Femur (tissue), 1 donor: ENCODE data around the gene TRAK1.

Source experiments
- DNase-seq: peaks from one replicate; pipeline ENCODE4 v3.0.0-alpha.2; 2017

Gene TRAK1

GRCh38 chr3:42257007-42257406, 165.8 kb downstream of the TRAK1 start:
- DNase-seq = no peak

DNA sequence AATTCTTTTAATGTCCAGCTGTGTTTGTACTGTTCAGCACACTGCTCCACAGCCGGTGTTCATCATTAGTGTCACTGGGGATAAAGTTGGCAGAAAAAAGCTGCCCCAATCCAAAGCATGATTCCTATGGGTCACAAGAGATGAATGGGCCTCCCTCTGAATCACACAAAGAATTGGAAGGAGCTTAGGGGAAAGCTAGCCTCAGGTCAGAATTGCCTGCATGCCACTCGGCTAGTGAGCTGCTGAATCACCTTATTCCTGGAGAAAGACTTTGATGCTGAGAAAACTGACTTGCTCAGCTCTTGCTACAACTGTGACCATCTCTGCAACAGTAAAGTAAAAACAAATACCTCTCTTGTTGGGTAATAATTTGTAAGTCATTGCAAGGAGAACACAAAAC, 171.4 kb downstream of the TRAK1 start:
- DNase-seq = no peak

DNA sequence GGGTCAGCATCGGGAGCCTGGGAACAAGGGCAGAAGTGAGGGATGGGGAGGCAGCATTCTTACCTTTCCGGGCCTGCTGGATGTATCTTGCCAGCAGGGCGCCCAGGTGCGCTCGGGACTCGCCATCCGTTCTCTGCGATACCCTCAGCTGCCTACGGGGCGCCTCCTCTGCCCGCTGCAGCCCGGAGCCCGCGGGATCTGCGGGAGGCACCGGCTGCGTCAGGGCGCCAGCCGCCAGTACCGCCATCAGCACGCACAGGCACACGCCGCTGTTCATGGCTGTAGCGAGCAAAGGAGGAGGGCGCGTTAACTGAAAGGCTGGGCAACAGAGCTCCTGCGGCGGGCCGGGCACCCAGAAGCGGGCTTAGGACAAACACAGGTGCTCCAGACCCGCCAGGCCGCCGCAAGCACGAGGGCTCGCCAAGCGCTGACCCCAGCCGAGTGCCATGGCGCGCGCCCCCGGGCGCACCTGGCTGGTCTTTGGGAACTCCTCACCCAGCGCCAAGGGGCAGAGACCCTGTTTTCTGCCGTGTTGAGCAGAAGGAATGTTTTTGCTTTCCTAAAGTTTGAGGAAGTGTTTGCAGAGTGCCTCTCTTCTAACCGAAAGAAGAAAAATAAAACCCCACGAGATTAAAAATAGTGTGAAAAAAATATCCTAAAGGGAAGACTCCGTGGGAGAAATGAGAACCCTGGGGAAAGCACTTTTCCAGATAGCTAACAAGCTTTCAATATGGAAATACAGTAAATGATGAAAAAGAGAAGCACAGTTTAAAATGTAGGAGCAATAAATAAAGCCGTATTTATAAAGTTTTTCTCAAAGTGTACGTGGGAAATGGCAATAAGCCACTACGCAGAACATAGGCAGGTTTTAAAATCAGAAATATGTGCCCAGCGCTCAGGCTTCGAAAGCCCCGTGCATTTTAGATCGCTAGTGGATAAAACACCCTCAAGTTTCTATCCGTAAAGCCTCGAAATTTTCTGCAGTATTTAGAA, 172.5 kb downstream of the TRAK1 start:
- DNase-seq = no peak

DNA sequence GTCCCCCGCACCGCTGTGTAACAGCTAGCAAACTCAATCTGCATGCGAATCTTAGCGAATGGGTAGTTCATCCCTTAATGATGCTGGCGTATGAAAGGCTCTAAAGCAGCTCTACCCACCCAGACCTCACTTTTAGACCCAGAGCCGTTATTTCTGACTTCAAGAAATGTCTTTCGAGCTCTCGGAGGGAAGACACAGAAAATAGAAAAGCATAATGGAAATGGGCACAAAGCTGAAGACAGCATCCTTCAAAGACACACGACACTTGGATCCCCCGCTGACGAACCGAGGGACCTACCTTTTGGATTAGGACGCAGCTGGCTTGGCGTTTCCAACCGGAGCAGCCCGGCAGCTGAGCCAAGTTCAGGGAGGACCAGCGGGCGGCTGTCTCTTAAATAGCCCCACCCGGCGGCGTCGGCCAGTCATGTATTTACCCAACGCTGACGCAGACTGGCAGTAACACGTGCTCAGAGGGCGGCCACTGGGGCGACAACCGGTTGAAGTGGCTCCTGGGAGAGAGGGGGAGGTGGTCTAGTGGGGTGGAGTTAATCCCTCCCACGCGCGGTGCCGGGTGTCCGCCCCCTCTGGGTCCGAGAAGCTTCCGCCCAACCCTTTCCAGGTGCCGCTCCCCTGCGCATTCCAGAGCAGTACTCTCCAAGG, 173.4 kb downstream of the TRAK1 start:
- peak; percentile 53 for DNase-seq

DNA sequence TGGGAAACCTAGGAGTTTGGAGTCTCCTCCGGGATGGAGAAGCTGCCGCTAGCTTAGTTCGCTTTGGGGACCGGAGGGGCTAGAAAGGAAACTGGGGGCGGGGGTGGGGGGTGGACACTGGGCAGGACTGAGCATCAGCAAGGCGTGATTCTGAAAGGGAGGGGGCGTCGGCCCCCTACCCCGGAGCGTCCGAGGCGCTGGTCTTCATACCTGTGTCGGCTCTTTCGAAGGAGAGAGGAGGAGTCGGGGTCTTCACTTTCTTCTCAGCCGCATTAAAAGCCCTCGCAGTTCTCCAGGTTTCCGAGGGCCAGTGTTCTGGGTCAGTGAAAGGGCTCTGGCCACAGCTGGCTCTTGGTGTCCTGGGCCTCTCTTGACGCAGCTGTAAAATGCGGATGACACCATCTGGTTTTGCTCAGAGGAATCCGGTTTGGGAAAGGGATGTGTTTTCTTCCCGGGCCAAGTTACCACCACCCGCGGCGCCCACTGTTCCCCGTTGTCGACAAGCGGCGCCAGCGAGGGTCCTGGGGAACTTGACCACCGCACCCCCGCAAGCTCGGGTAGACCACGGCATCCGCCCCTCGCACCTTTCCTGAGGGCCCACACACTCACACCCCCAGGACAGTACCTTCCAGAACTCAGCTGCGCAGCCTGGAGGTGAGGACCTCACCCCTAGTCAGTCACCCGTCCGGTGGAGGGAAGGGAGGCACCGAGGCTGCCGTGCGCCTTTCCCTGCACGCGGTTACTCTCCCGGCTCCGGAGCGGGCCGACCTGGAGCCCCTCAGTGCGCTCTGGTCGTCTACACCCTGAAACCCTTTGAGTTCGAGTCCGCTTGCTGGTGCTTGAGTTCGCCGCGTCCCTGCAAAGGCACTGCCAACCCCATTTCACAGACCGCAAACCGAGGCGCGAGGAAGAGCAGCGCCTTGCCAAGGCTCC, 174.2 kb downstream of the TRAK1 start:
- peak; percentile 59 for DNase-seq

GRCh38 chr3:42266085-42266484, 174.9 kb downstream of the TRAK1 start, which contains the start of gene CCK:
TSS of gene CCK (minus strand) at chr3:42266185. CDS start at chr3:42263630, 2,555 bp downstream.
- DNase-seq = no peak

DNA sequence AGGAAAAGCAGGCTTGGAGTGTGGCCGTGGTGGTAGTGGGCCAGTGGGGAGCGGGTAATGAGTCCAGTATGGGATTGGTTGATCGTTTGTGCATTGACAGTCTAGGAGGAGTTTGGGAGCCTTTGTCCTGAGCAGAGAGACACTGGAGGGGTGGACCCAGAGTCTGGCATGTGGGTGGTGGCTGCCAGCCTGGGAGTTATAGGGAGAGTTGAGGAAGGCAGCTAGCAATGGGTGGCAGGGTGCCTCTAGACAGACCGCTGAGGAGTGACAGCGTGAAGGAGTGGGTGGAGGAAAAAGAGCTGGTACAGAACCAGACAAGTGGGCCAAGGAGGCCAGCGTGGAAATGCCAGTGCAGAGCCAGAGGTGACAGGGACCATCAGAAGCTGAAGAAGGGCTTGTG, 176.7 kb downstream of the TRAK1 start:
- no peak for DNase-seq

DNA sequence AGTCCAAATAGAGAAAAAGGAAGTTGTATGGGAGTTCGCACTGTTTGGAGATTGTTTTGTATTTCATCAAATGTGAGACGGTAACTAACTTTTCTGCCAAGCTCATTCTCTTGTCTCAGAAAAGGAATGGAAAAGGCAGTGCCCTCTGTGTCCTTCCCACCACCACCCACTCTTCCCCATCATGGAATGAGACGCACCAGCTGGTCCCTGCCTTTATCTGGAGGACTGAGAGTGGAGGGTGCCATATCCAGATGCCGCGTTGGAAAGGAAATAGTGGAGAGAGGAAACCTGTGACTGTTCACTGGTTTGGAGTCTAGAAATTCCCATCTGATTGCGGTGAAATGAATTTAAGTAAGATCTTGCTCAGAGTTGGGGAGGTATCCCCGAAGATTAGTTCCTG, 178.5 kb downstream of the TRAK1 start:
- DNase-seq = no peak

- DNase-seq = no peak
These were observed 179.4 kb downstream of the TRAK1 start for GRCh38 chr3:42270561-42270960.

- no peak for DNase-seq
These were observed 180.6 kb downstream of the TRAK1 start for GRCh38 chr3:42271786-42272185.

DNA sequence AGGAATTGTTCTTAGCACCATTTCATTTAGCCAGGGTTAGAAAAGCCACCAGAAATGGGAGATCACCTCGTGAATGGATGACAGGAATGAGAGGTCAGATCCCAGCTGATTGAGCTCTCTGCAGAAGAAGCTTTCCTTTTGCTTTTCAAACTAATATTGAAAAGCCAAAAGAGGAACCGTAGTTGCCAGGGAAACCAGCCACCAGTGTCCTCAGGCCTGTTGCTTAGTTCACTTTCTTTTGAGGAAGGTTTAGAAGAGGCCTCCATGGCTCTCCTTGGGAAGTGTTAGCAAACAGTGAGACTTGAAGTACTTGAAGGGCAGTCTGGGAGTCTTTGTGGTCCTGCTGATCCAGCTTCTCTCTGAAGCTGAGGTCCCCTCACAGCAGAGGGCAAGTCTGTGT, 182.2 kb downstream of the TRAK1 start:
- DNase-seq = no peak

GRCh38 chr3:42274266-42274665, 183.1 kb downstream of the TRAK1 start:
- DNase-seq = no peak

GRCh38 chr3:42275217-42275616, 184.1 kb downstream of the TRAK1 start:
- no peak for DNase-seq
